ENCODE measurements around the gene ZNF678.
"Not testable (repeated sequence)": the region's sequence is repeated elsewhere in the genome, so short reads cannot be mapped to it uniquely, and the experiment has no call there.

Gene ZNF678

GRCh38 chr1:227549892-227550291 is 13.5 kb upstream of the ZNF678 start:
- in situ Hi-C loops (cut with HindIII; ENCODE audit: low sequenced_read_pairs) = no loop called here

GRCh38 chr1:227551881-227552280 is 11.5 kb upstream of the ZNF678 start:
- in situ Hi-C loops (cut with HindIII; ENCODE audit: low sequenced_read_pairs) = not testable (repeated sequence)

GRCh38 chr1:227556288-227556687 is 7.1 kb upstream of the ZNF678 start:
- in situ Hi-C loops (cut with HindIII; ENCODE audit: low sequenced_read_pairs) = no loop called here

GRCh38 chr1:227557962-227558725 is 5.2 kb upstream of the ZNF678 start:
- in situ Hi-C loops (cut with HindIII; ENCODE audit: low sequenced_read_pairs) = no loop called here

GRCh38 chr1:227558732-227559262 is 4.6 kb upstream of the ZNF678 start:
- in situ Hi-C loops (cut with HindIII; ENCODE audit: low sequenced_read_pairs) = no loop called here

DNA sequence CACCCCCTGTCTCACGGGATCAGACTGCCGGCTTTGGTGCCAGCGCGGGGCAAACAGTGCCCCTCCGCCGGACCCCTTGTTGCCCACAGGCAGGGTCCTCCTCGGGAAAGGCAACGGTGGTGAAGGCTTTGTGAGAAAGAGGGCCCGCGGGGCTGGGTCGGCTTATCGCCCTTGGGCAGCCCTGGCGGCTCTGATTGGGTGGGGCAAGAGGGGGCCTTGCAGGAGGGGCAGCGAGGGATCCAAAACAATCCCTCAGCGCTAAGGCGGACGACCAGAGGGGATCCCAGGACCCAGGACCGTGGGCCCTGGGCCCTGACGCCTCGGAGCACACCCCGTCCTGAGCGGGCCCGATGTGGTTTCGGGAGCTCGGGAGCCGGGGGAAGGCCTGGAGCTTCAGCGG is 3.9 kb upstream of the ZNF678 start:
- in situ Hi-C loops (cut with HindIII; ENCODE audit: low sequenced_read_pairs) = no loop called here

DNA sequence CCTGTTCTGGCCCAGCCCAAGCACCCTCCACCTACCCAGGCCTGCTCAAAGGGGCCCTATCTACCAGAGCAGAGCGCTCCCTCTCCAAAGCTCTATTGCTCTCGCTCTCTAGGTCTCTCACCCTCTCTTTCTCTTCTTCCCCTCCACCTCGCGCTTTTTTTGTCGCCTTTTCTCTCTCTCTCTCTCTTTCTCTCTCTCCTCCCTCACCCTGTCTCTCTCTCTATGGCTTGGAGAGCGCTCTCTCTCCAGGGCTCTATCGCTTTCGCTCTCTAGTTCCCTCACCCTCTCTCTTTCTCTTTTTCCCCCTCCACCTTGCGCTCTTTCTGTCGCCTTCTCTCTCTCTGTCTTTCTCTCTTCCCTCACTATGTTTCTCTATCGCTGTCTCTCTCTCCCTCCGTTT is 3.4 kb upstream of the ZNF678 start:
- in situ Hi-C loops (cut with HindIII; ENCODE audit: low sequenced_read_pairs) = no loop called here

DNA sequence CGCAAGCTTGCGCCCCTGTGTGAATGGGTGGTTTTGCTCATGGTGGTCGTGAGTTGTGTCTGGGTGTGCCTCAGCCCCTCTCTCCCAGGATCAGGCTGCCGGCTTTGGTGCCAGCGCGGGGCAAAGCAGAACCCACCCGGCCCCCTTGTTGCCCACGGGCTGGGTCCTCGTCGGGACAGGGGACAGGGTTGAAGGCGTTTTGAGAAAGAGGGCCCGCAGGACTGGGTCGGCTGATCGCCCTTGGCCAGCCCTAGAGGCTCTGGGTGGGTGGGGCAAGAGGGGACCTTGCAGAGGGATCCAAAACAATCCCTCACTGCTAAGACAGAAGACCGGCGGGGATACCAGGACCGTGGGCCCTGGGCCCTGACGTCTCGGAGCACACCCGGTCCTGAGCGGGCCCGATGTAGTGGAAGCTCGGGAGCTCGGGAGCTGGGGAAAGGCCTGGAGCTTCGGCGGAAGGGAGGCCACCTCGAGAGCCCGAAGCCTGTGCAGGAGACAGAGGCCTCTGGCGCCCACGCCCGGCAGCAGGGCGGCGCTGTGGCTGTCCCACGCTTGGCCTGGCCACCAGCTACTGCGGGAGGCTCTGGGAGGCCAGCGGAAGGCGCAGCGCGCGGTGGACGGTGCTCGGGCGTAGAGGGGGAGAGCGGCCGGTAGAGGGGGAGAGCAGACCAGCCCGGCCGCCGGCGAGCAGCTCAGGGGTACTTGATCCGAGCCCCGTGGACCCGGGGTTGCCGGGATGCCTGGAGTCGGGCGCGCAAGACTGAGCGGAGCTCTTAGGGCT is 2.8 kb upstream of the ZNF678 start:
- in situ Hi-C loops (cut with HindIII; ENCODE audit: low sequenced_read_pairs) = no loop called here

DNA sequence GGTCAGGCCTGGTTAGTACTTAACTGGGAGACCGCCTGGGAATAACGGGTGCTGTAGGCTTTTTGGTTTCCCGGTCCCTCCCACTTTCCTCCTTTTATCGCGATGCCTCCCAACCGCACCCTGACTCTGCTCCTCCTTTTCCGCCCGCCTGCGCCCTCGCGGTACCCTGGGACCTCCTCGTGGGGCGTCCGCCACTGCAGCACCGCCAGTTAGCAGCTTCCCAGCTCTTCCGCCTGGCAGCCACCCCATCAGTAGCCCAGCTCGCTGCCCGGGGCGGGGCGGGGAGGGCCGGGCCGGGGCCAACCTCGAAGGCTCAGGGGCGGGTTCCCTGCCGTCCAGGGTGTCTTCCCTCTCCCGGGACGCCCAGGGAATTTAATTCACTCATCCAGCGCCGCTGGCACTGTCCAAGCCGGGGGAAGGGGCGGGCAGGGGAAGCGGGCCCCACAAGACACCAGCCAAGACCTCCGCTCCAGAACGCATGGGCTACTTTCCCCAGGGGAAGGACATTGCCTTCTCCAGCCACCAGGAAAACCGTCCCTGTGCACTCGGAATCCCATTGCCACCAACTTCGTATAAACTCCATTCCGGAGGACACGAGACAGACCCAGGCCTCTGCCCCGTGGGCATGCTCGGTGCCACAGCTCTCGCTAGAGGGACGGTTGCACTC is 2.0 kb upstream of the ZNF678 start:
- in situ Hi-C loops (cut with HindIII; ENCODE audit: low sequenced_read_pairs) = no loop called here

- in situ Hi-C loops (cut with HindIII; ENCODE audit: low sequenced_read_pairs) = no loop called here
These were observed 1.3 kb upstream of the ZNF678 start for GRCh38 chr1:227562037-227562436.

DNA sequence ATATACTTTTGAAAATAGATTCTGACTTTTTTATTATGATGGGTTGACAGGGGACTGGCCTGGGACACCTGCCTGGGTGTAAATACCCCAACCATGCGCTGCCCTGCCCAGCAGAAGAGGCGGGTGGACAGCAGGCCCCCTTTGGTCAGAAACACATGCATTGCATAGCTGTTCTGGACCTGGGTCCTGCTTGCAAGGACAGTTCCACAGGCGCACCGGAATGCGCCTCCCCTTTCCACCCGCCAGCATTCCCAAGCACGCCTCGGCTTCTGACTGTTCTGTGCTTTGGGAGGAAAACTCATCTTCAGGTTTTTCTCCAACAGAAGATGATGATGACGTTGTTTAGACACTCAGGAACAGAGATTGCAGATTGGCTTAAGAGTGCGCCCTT is 428 bp upstream of the ZNF678 start:
- in situ Hi-C loops (cut with HindIII; ENCODE audit: low sequenced_read_pairs) = no loop called here

GRCh38 chr1:227567256-227567655 is 3.9 kb downstream of the ZNF678 start:
- in situ Hi-C loops (cut with HindIII; ENCODE audit: low sequenced_read_pairs) = no loop called here

DNA sequence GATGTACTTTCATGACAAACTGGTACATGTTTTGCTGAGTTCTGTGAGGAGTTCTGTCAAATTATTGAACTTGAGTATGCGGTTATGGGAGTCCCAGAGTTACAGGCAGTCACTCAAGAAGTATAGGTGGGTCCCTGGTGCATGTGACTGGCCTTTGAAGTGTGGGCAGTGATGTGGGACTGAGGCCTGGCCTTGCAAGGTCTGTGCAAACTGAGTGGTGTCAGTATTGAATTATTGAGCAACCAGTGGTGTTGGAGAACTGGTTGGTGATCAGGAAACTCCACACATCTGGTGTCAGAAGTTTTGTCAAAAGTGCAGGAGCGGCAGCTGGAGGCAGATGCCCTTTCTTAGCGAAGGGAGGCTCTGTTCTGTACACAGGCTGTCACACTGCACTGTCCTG is 5.2 kb downstream of the ZNF678 start:
- in situ Hi-C loops (cut with HindIII; ENCODE audit: low sequenced_read_pairs) = no loop called here

DNA sequence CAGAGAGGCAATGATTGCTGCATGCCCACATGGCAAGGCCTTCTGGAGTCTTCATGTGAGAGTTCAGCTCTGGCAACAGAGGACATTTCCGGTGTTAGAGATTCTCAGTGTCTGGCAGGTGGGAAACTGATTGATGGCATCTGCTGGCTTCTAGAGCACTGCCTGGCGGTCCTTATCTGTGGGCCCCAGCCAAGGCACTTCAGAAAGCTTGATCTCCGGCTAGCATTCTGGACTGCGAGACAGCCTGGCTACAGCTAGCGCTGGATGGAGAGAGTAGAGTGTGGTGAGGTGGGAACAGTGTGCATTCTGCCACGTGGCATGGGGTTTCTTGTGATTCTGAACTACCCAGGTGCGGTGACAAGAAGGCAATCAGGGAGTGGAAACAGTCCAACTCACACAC is 9.4 kb downstream of the ZNF678 start:
- in situ Hi-C loops (cut with HindIII; ENCODE audit: low sequenced_read_pairs) = no loop called here

GRCh38 chr1:227574926-227575325 is 11.6 kb downstream of the ZNF678 start:
- in situ Hi-C loops (cut with HindIII; ENCODE audit: low sequenced_read_pairs) = no loop called here

DNA sequence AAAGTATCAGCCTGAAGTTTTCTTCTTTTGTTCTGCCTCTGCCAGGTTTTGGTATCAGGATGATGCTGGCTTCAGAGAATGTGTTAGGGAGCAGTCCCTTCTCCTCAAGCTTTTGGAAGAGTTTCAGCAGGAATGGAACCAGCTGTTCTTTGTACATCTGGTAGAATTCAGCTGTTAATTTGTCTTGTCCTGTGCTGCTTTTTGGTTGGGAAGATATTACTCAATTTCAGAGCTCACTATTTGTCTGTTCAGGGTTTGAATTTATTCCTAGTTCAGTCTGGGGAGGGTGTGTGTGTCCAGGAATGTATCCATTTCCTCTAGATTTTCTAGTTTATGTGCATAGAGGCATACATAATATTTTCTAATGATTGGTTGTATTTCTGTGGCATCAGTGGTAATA is 12.8 kb downstream of the ZNF678 start:
- in situ Hi-C loops (cut with HindIII; ENCODE audit: low sequenced_read_pairs) = no loop called here

DNA sequence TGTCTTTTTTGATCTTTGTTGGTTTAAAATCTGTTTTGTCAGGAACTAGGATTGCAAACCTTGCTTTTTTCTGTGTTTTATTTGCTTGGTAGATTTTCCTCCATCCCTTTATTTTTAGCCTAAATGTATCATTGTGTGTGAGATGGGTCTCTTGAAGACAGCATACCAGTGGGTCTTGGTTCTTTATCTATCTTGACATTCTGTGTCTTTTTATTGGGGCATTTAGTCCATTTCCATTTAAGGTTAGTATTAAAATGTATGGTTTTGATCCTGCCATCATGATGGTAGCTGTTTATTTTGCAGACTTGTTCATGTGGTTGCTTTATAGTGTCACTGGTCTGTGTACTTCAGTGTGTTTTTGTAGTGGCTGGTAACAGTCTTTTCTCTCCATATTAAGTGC is 14.1 kb downstream of the ZNF678 start:
- in situ Hi-C loops (cut with HindIII; ENCODE audit: low sequenced_read_pairs) = no loop called here

DNA sequence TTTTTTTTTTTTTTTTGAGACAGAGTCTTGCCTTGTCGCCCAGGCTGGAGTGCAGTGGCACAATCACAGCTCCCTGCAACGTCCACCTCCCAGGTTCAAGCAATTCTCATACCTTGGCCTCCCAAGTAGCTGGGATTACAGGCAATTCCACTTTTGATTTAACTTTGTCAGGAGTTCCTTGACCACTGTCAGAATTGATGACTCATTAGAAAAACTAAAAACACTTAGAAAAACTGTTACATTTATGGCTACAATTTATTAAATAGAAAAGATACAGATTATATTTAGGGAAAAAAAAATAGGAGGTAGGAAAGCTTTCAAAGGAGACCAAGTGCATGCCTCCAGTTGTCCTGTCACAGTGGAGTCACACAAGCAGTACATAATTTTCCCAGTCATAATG is 20.0 kb downstream of the ZNF678 start:
- in situ Hi-C loops (cut with HindIII; ENCODE audit: low sequenced_read_pairs) = no loop called here

DNA sequence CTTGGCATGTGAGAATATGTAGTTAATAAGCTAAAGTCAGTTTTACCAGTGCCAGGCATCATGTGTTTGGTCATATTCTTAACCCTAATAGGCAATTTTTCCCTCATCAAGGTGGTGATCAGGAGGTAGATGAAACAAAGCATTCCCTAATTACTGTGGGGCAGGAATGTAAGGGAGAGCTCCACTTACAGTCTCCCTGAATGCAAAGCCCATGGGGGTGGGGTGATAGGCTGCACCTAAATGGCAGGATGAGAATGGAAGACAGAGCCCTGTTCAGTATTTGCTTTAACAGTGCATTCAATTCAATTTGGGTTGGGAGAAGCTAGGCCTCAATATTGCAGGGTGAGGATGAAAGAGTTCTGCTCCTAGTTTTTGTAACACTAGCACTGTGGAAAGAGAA is 23.4 kb downstream of the ZNF678 start:
- in situ Hi-C loops (cut with HindIII; ENCODE audit: low sequenced_read_pairs) = no loop called here

DNA sequence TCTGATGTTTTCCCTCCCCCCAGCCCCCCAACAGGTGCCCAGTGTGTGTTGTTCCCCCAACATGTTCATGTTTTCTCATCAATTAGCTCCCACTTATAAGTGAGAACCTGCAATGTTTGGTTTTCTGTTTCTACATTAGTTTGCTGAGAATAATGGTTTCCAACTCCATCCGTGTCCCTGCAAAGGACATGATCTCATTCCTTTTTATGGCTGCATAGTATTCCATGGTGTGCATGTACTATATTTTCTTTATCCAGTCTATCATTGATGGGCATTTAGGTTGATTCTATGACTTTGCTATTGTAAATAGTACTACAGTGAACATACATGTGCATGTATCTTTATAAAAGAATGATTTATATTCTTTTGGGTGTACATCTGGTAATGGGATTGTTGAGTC is 24.6 kb downstream of the ZNF678 start:
- in situ Hi-C loops (cut with HindIII; ENCODE audit: low sequenced_read_pairs) = no loop called here

- in situ Hi-C loops (cut with HindIII; ENCODE audit: low sequenced_read_pairs) = not testable (repeated sequence)
These were observed 25.4 kb downstream of the ZNF678 start for GRCh38 chr1:227588769-227589168.

GRCh38 chr1:227589777-227590176 is 26.4 kb downstream of the ZNF678 start:
- in situ Hi-C loops (cut with HindIII; ENCODE audit: low sequenced_read_pairs) = not testable (repeated sequence)
